WI38 (cell line): ENCODE measurements around the gene AGPAT4.

Experiments used
- H3K4me3 ChIP-seq: 2 replicates; pipeline ENCODE4 v1.5.1; 2011; ENCODE audit warnings: low read depth, mild to moderate bottlenecking, control low read depth, low read length
- CTCF ChIP-seq: IDR thresholded peaks from 2 replicates; pipeline ENCODE4 v1.5.1; 2012; ENCODE audit warnings: low read depth, mild to moderate bottlenecking, control low read depth, low read length

AGPAT4 gene

GRCh38 chr6:161276605-161277155 lies 2.8 kb upstream of the AGPAT4 start:
- H3K4me3 ChIP-seq: no peak overlapping the region
- no peak for TF ChIP-seq CTCF

- H3K4me3 ChIP-seq: no peak overlapping the region
- no peak for TF ChIP-seq CTCF
These were observed 1.0 kb upstream of the AGPAT4 start for GRCh38 chr6:161274898-161275297.

GRCh38 chr6:161274488-161274858 lies 612 bp upstream of the AGPAT4 start:
- TF ChIP-seq CTCF: no peak

GRCh38 chr6:161273274-161273751 lies 548 bp downstream of the AGPAT4 start:
- no peak for TF ChIP-seq CTCF
- H3K4me3 ChIP-seq: peak overlapping the region; percentile 76

More at GRCh38 chr6:161274488-161274858, 612 bp upstream of the AGPAT4 start:
- peak overlapping the region; percentile 76 for H3K4me3 ChIP-seq

- no peak for TF ChIP-seq CTCF
- peak overlapping the region; percentile 76 for H3K4me3 ChIP-seq
These were observed 1.1 kb downstream of the AGPAT4 start for GRCh38 chr6:161272635-161273273.

GRCh38 chr6:161271343-161272030 lies 2.4 kb downstream of the AGPAT4 start:
- H3K4me3 ChIP-seq: no peak overlapping the region
- TF ChIP-seq CTCF: no peak

- H3K4me3 ChIP-seq: no peak overlapping the region
- TF ChIP-seq CTCF: no peak
These were observed 3.7 kb downstream of the AGPAT4 start for GRCh38 chr6:161270116-161270515.
